ENCODE measurements around the gene GAS2L1.
"Not testable (repeated sequence)": the region's sequence is repeated elsewhere in the genome, so short reads cannot be mapped to it uniquely, and the experiment has no call there.

Gene GAS2L1

DNA sequence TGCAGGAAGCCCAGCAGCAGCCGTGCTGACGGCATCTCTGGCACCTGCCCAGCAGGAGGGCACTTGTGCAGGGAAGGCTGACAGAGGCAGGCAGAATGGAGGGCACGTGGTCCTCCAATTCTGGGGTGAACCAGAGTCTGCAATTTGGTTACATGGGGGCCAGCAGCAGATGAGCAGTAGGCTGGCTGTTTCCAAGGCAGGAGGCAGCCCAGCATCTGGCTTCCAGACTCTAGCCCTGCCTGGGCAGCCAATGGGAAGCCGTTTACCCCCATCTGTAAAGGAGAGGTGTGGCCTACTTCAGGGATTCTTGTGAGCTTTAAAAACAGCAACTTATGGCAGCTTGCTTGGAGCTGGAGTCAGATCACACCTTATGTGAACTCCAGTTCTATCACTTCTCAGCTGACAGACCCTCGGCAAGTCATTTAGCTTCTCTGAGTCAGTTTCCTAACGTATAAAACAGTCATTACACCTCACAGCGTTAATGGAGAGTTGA lies 36.9 kb downstream of the GAS2L1 start:
- DNase-seq = no peak

DNA sequence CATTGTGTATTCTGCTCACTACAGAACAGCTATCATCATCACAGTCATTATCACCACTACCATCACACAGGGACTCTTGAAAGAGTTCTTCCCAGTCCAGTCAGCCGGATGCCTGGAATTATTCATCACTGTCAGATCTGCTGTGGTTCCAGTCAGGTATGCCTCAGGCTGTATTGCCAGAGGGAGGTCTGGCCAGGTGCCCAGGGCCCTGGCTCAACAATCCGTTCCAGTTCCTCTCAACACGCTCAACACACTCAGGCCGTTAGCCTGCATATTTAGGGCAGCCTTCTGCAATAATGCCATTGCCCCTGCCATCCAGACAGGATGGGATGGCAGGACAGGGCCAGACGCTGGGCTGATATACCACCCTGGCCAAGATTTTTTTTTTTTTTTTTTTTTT lies 37.7 kb downstream of the GAS2L1 start:
- no peak for DNase-seq

DNA sequence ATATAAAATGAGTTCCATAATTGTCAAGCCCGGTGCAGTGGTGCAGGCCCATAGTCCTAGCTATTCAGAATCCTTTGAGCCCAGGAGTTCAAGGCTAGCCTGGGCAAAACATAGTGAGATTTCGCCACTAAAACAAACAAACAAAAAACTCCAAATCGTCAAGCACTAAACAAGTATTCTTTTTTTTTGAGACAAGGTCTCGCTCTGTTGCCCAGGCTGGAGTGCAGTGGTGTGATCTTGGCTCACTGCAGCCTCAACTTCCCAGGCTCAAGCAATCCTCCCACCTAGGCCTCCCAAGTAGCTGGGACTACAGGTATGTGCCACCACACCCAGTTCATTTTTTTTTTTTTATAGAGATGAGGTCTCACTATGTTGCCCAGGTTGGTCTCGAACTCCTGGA lies 38.4 kb downstream of the GAS2L1 start:
- not testable (repeated sequence) for DNase-seq

DNA sequence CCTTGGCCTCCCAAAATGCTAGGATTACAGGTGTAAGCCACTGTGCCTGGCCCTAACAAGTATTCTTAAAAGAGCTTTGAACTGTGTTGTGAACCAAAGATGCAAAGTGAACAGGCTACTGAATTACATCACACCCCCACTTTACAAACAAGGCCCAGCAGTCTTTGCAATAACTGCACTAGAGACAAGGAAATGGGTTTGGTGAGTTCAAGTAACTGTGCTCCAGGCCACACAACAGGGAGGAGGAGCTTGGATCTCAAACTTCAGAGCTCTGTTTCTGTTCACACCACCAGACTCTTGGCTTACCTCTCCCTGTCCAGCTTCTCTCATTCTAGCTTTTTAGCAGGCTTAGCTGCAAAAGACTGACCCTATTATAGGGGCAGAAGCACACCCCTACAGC lies 39.5 kb downstream of the GAS2L1 start:
- no peak for DNase-seq

DNA sequence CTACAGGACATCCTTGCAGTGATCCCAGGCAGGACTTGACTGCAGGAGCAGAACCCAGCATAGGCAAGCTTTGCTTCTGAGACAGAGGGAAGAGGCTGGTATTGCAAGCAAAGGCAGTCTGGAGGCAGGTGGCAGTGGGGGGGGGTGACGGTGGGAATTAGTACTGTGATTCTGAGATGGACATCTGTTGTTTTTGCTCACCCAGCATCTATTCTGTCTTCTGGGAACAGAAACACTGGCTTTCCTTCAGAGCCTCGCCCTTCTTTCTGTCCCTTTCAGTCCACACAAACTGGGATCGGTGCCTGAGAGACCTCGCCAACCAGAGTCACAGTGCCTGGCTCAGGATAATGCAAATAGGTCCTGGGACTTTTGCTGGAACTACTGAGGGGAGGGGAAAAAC lies 40.2 kb downstream of the GAS2L1 start:
- DNase-seq = no peak

DNA sequence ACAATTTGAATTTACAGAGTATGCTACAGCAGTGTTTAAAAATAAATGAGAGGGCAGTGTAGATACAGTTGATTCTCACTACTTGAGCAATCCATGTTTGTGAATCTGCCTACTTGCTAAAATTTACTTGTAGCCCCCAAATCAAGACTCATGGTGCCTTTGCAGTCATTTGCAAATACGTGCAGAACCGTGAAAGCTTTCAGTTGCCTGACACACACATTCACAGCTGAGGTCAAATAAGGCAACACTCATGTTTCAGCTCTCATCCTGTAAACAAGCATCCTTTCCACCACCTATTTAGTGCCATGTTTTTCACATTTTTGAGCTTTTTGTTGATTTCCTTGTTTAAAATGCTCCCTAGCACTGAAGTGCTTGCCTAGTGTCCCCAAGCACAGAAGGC lies 41.6 kb downstream of the GAS2L1 start:
- DNase-seq = no peak

DNA sequence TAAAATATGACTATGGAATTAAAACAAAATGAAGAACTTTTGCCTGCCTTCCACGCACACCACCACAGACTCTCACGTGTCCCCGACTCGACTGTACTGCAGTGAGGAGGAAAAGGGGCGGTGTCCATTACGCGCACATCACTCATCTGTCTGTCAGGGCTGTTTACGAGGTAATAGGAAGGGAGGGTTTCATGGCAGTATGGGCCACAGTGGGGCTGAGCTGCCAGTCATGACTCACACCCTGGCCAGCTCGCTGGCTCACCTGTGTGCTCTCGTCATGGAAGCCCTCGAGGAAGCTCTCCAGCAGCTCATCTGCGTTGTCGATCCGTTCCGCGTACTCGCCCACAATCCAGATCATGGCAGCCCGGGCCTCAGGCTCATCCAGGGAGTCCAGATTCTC lies 42.5 kb downstream of the GAS2L1 start:
- DNase-seq = no peak

DNA sequence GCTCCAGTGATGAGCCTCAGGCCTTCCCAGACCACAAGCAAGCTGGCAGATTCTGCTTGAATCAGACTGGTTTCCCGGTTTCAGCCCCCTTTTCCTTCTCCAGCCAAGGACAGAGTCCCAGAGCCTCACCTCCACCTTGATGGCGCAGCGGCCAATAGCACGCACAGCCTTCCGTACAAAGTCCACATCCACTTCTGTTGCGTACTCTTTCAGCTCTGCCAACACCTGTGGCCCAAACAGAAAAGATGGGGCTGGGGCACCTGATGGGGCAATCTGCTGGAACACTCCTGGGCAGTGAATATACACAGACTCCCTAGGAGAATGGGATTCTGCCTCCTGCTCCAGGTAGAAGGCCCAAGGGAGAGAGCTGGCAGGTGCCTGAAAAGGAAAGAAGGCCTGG lies 44.6 kb downstream of the GAS2L1 start:
- DNase-seq = no peak

DNA sequence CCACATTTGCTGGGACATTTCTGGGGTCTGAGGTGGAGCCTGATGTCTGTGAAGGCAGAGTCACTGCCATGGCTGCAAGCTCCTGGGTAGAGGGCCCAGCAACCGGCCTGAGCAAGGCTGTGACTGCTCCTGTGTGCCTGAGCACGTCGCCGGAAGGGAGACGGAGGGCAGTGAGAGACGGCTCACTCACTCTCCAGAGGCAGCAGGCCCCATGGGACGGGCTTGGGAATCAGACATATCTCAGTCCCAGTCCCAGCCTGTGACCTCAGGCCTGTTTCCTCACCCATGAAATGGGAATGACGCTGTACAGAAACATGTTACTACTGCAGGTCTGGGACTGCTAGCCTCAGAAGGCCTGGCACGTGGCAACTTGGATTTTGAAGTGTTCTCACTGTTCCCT lies 45.4 kb downstream of the GAS2L1 start:
- no peak for DNase-seq

DNA sequence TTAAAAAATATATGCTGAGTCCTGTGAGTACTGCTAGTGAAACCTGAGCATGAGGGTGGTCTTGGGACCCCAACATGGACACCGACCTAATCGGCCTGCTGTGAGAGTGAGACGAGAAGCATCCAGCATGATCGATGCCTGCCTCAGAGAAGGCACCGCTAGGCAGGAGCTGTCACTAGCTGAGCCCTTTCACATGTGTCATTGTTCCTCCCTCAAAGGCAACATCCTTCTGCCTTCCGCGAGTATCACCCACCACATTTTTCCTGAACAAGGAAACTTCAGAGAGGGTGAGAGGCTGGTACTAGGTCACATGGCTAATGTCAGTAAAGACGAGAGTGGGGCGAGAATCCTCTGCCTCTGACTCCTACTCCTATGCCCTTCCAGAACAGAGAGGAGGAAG lies 46.3 kb downstream of the GAS2L1 start:
- DNase-seq = no peak

DNA sequence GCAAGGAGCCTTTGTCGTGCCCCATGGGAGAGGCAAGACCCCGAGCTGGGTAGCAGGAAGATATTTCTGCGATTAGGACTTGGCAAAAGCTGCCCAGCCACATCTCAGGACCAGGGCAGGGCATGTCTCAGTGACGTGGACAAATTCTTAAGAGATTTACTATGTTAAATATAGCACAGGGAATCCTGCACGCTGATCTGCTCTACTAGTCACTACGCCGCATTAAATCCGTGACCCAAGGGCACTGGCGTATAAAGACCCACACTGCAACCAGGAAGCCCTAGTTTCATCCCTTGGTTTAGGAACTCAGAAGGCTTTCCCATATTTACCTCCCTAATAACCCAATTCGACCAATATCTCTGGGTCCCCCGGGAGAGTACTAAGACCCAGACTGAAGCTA lies 46.8 kb downstream of the GAS2L1 start:
- no peak for DNase-seq

DNA sequence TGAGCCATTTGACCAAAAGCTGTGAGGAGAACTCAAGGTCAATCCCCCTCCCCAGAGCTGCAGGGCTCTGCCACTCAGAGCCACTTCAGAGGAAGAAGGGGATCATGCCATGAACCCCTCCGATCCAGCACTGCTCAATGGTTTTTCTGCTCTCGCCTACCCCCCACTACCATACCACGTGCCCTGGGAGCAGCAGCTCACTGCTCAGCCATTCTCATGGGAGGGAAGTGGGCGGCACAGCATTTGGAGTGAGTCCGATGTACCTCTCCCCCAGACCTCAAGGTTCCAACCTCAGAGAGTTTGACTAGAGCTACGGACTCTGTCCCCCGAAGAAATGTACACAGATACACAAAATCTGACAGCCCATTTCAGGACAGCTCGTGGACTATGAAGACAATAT lies 47.4 kb downstream of the GAS2L1 start:
- no peak for DNase-seq

DNA sequence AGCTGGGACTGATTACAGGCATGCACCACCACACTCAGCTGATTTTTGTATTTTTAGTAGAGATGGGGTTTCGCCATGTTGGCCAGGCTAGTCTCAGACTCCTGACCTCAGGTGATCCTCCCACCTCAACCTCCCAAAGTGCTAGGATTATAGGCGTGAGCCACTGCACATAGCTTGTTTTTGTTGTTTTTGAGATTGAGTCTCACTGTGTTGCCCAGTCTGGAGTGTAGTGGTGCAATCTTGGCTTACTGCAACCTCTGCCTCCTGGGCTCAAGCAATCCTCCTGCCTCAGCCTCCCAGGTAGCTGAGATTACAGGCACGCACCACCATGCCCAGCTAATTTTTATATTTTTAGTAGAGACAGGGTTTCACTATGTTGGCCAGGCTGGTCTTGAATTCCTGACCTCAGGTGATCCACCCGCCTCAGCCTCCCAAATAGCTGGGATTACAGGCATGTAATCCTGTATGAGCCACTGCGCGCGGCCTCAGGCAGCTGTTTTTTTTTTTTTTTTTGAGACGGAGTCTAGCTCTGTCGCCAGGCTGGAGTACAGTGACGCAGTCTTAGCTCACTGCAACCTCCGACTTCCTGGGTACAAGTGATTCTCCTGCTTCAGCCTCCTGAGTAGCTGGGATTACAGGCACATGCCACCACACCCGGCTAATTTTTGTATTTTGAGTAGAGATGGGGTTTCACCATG lies 50.9 kb downstream of the GAS2L1 start:
- not testable (repeated sequence) for DNase-seq

DNA sequence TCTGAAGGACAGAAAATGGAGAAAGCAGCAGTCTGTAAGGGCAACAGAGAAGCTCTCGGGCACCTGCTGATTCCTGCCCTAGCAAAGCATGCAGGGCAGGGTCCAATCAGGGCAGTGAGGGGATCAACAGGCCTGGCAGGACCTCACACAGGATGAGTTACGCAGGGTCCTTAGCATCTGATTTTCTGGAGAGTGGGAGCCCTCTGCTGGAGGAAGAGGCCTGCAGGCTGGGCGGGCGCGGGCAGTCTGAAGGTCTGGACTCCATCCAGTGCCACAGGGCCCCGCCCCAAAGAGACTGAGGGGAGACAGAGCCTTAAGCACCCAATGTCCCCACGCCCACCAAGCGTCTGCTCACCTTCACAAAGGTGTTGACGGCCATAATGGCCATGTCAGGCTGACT lies 53.0 kb downstream of the GAS2L1 start:
- no peak for DNase-seq
